K562 (cell line): ENCODE results near the gene TBRG1. TPM values are rescaled to one million over a fixed set of nuclear protein-coding genes. Genes with fewer than 3 reads are reported as not detected.

Experiments
- ATAC-seq: fragments of 200-7000 bp; cut with Tn5 transposase; 3 replicates; pipeline ENCODE4 v1.9.1; 2020; ENCODE audit warnings: moderate library complexity
- BruUV-seq: library from RNA; stranded (reverse); fragments of 400-500 nt; replicated peaks from 2 replicates; lab custom pipeline; 2021; lab: Mats Ljungman, UMichigan
- CTCF ChIA-PET: fragments of 300-600 bp; formaldehyde crosslinking; extraction: SDS; loops from one replicate; lab custom pipeline; 2021; ENCODE audit warnings: low intra/inter-chr PET ratio; lab: Yijun Ruan, JAX
- POLR2A ChIA-PET: fragments of 300-600, 350-650 bp; sonication (Branson Sonifier 250); formaldehyde crosslinking; extraction: SDS; loops from one replicate; lab custom pipeline; 2021; ENCODE audit warnings: antibody characterized with exemption, inconsistent platforms; lab: Yijun Ruan, JAX
- DNase-seq, 4 experiments: peaks; one replicate each; pipeline versions ENCODE4 v3.0.0 to v3.0.0-alpha.2; 2011 to 2018; ENCODE audit warnings: low spot score in 3 of 4, mixed read lengths in 3 of 4; ENCODE audit errors: extremely low read depth in 1 of 4
- FAIRE-seq: peaks from 2 replicates; lab custom pipeline; 2011; peaks lifted over from hg19 to GRCh38; lab: Jason Lieb, UNC
- H2AFZ ChIP-seq: 2 replicates; pipeline ENCODE4 v1.6.0; 2011; ENCODE audit warnings: low read depth, low read length, control low read depth, inconsistent platforms
- H3K27ac ChIP-seq: fragments of 200-600 bp; 3 replicates; pipeline ENCODE4 v1.8.0; 2011; ENCODE audit warnings: low read depth, mild to moderate bottlenecking, control low read depth, inconsistent platforms, low read length, moderate library complexity, mixed read lengths; ENCODE audit errors: extremely low read depth
- H3K27me3 ChIP-seq, 2 experiments: fragments of 300-600 bp in 1 of 2; 2 replicates in 1 of 2; 3 replicates in 1 of 2; pipeline versions ENCODE4 v1.6.0 to v1.8.0; 2011; ENCODE audit warnings: inconsistent platforms in 2 of 2, low read length in 2 of 2, mild to moderate bottlenecking in 1 of 2, mixed read lengths in 1 of 2, moderate library complexity in 1 of 2; ENCODE audit not compliant: control insufficient read depth in 2 of 2, insufficient read depth in 2 of 2
- H3K36me3 ChIP-seq: fragments of 300-600 bp; 3 replicates; pipeline ENCODE4 v1.8.0; 2011; ENCODE audit warnings: mild to moderate bottlenecking, low read length, inconsistent platforms; ENCODE audit not compliant: control insufficient read depth, insufficient read depth
- H3K4me1 ChIP-seq, 2 experiments: fragments of 200-600 bp in 1 of 2; replicated peaks in 1 of 2; 2 replicates in 1 of 2; 3 replicates in 1 of 2; pipeline versions ENCODE4 v1.5.1 to v1.8.0; 2011; ENCODE audit warnings: inconsistent platforms in 2 of 2, low read length in 2 of 2, mild to moderate bottlenecking in 1 of 2, mixed read lengths in 1 of 2, moderate library complexity in 1 of 2; ENCODE audit not compliant: control insufficient read depth in 2 of 2, insufficient read depth in 2 of 2
- H3K4me2 ChIP-seq: 2 replicates; pipeline ENCODE4 v1.6.1; 2011; ENCODE audit warnings: low read length, control low read depth, inconsistent platforms, mixed read lengths; ENCODE audit not compliant: insufficient read depth
- H3K4me3 ChIP-seq: fragments of 200-600 bp; sonication (generic), shearing (Covaris generic); 2 replicates; pipeline ENCODE4 v1.5.1; 2016; ENCODE audit warnings: control low read depth, inconsistent platforms
- H3K79me2 ChIP-seq: fragments of 200-600 bp; 3 replicates; pipeline ENCODE4 v1.8.0; 2011; ENCODE audit warnings: low read length, inconsistent platforms; ENCODE audit not compliant: control insufficient read depth, insufficient read depth
- H3K9ac ChIP-seq, 2 experiments: 2 replicates each; pipeline versions ENCODE4 v1.6.0 to v1.6.1; 2011; ENCODE audit warnings: low read depth in 2 of 2, low read length in 2 of 2, control low read depth in 1 of 2, inconsistent platforms in 1 of 2, mild to moderate bottlenecking in 1 of 2, mixed read lengths in 1 of 2; ENCODE audit not compliant: insufficient read depth in 1 of 2
- H3K9me1 ChIP-seq: one replicate; pipeline ENCODE4 v1.6.0; 2011; ENCODE audit warnings: inconsistent platforms, mild to moderate bottlenecking, low read length, moderate library complexity; ENCODE audit not compliant: control insufficient read depth, insufficient read depth
- H3K9me3 ChIP-seq: replicated peaks from 2 replicates; pipeline ENCODE4 v1.5.1; 2011; ENCODE audit warnings: low read depth, low read length, inconsistent platforms; ENCODE audit not compliant: control insufficient read depth, insufficient read depth
- H4K20me1 ChIP-seq: replicated peaks from 2 replicates; pipeline ENCODE4 v1.6.1; 2011; ENCODE audit warnings: low read length, inconsistent platforms, mixed read lengths; ENCODE audit not compliant: control insufficient read depth, insufficient read depth
- CCNT2 ChIP-seq: IDR thresholded peaks from 2 replicates; pipeline ENCODE4 v1.6.1; 2011; ENCODE audit warnings: borderline replicate concordance, low read depth, mild to moderate bottlenecking, moderate library complexity, mixed read lengths, low read length; ENCODE audit not compliant: insufficient read length; ENCODE audit errors: extremely low read depth
- HNRNPH1 ChIP-seq: fragments of 200-400 bp; formaldehyde crosslinking; optimal IDR thresholded peaks from 2 replicates; pipeline ENCODE3; 2017; ENCODE audit warnings: low read depth, mild to moderate bottlenecking, low read length, moderate library complexity
- PPARD ChIP-seq: fragments of 250-450 bp; sonication (Bioruptor Pico); IDR thresholded peaks from 2 replicates; pipeline ENCODE4 v1.8.0; 2022; ENCODE audit warnings: inconsistent platforms, mild to moderate bottlenecking, moderate library complexity
- WGBS: fragments of 100-300 bp; shearing (Covaris generic); methylation state at CpG from one replicate; pipeline ENCODE4 v1.1.6; 2016; ENCODE audit warnings: low coverage, mixed read lengths; ENCODE audit not compliant: insufficient coverage; ENCODE audit errors: missing lambda C conversion rate; 5-methylcytosine and 5-hydroxymethylcytosine counted together
- in situ Hi-C: fragments of 300-500 bp; cut with MboI; formaldehyde crosslinking; loops from 4 replicates; pipeline ENCODE4 v1.15.0; 2018; ENCODE audit warnings: inconsistent platforms, mixed read lengths
- intact Hi-C: fragments of 100-400 bp; cut with micrococcal nuclease; formaldehyde crosslinking; loops from 2 replicates; pipeline ENCODE4 v1.14.2; 2022
- polyA plus RNA-seq, 8 experiments: library from polyadenylated mRNA; depleted of rRNA in 4 of 8; stranded (reverse) in 5 of 8; unstranded in 3 of 8; fragments of >200 nt; fragmentation: Nextera tagmentation in 2 of 8; fragmentation: Illumina TruSeq in 1 of 8; extraction: Ambion mirVana in 2 of 8; extraction: Trizol in 1 of 8; gene quantifications; 2 replicates each; pipeline versions ENCODE4 v1.2.1 to v1.2.3, GENCODE V29; 2011 to 2014; ENCODE audit warnings: inconsistent platforms in 1 of 8, missing spikeins in 1 of 8
- total RNA-seq, 7 experiments: library from RNA; depleted of rRNA in 6 of 7; stranded (reverse); fragments of >200 nt in 6 of 7; fragmentation: Illumina TruSeq in 2 of 7; extraction: Trizol in 2 of 7; gene quantifications; 2 replicates each; pipeline versions ENCODE4 v1.2.1 to v1.2.3, GENCODE V29; 2011 to 2021; ENCODE audit warnings: low replicate concordance in 1 of 7
- TF ChIP-seq, protein P1 (sequence below), 2 experiments: IDR thresholded peaks; 2 replicates each; pipeline ENCODE4 v1.6.1; 2012; ENCODE audit warnings: improper control_type of control experiment in 2 of 2, low read depth in 2 of 2, low read length in 2 of 2, borderline replicate concordance in 1 of 2
- TF ChIP-seq, protein P2 (sequence below): fragments of 250-450 bp; sonication (Bioruptor Pico); IDR thresholded peaks from 2 replicates; pipeline ENCODE4 v1.8.0; 2022; ENCODE audit warnings: inconsistent platforms, mild to moderate bottlenecking, moderate library complexity, borderline replicate concordance

TBRG1 gene
- total and polyA plus RNA-seq, 9 of the 15 experiments (the other 6 are each of a cell fraction or from before 2014, with no cell fraction given), result 8.7 to 30.0 (median 20.2) TPM

DNA sequence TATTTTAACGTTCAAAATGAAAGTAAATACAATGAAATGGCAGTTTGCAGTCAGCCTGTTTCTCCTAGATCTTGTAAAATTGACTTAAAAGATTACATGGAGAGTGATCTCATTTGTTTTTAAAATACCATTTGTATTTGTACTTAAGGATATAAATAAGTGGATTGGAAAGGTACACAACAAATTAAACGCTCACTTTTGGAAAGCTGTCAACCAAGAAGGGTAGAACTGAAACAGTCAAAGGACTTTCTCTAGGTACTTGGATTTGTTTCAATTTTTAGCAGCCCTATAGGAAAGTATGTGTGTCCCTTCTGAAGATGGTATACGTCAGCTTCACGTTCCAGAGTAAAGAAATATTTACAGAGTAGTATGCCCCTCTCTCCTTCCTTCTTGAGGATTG is 7.3 kb downstream of the TBRG1 start:
- Histone ChIP-seq H3K27ac (no peak overlapping the region), H3K9me3 (no peaks in the 10 kb centered on the region), H3K4me1 (peaks cover 0 to 9% of the 10 kb centered on the region in 2 experiments; a peak in 2 of 5 replicates), H2AFZ (no peak overlapping the region), H3K4me3 (no peak overlapping the region), H3K79me2 (peaks cover 12% of the 10 kb centered on the region), H3K27me3 (no peaks in the 10 kb centered on the region), H3K9me1 (peaks cover 4% of the 10 kb centered on the region), H3K4me2 (no peak overlapping the region)
- intact Hi-C loops, result no loop called here
- 92% methylated on average over 4 of the region's 4 CpGs for WGBS
- in situ Hi-C loops, result no loop called here
- FAIRE-seq (no peak), DNase-seq (no peak)
- ChIA-PET POLR2A (interaction anchor here (1.6 kb wide), 1 partner anchor 10 kb away, joined by 9 read pairs; no protein-coding TSS in a partner anchor), CTCF (no interaction called here)
- BruUV-seq, result no TSS peak
- TF ChIP-seq, protein P1, sequence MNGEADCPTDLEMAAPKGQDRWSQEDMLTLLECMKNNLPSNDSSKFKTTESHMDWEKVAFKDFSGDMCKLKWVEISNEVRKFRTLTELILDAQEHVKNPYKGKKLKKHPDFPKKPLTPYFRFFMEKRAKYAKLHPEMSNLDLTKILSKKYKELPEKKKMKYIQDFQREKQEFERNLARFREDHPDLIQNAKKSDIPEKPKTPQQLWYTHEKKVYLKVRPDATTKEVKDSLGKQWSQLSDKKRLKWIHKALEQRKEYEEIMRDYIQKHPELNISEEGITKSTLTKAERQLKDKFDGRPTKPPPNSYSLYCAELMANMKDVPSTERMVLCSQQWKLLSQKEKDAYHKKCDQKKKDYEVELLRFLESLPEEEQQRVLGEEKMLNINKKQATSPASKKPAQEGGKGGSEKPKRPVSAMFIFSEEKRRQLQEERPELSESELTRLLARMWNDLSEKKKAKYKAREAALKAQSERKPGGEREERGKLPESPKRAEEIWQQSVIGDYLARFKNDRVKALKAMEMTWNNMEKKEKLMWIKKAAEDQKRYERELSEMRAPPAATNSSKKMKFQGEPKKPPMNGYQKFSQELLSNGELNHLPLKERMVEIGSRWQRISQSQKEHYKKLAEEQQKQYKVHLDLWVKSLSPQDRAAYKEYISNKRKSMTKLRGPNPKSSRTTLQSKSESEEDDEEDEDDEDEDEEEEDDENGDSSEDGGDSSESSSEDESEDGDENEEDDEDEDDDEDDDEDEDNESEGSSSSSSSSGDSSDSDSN (IDR thresholded peaks at IDR 0.05; ENCODE audit: borderline replicate concordance in 1 of 2, low read depth in 2 of 2, low read length in 2 of 2), result no peak
- TF ChIP-seq CCNT2 (no peak), HNRNPH1 (no peak), PPARD (no peak)
- TF ChIP-seq, protein P2, sequence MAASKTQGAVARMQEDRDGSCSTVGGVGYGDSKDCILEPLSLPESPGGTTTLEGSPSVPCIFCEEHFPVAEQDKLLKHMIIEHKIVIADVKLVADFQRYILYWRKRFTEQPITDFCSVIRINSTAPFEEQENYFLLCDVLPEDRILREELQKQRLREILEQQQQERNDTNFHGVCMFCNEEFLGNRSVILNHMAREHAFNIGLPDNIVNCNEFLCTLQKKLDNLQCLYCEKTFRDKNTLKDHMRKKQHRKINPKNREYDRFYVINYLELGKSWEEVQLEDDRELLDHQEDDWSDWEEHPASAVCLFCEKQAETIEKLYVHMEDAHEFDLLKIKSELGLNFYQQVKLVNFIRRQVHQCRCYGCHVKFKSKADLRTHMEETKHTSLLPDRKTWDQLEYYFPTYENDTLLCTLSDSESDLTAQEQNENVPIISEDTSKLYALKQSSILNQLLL (CRISPR knock-in tag), result no peak
- TF ChIP-seq, all 486 proteins: peak for 0
- Histone ChIP-seq H4K20me1 (no peaks in the 10 kb centered on the region), H3K9ac (no peak overlapping the region), H3K36me3 (peaks cover 86% of the 10 kb centered on the region)
- ATAC-seq, result no peak
